NCI-H1092 treated with DMSO at 0.1 percent for 48 hours (cell line): ENCODE results near the gene TNS4.
A peak's percentile ranks its signal among the peaks of the same experiment; 100 is the strongest.
"Not testable (repeated sequence)": the region's sequence is repeated elsewhere in the genome, so short reads cannot be mapped to it uniquely, and the experiment has no call there.

Source experiments
- DNase-seq: peaks from one replicate; lab custom pipeline; 2025; lab: John Stamatoyannopoulos, UW

TNS4 gene

GRCh38 chr17:40501499-40501911 lies at the start of gene TNS4:
TNS4 (minus strand) TSS chr17:40501623; CDS start chr17:40496425, 5,198 bp downstream.
- no peak for DNase-seq

GRCh38 chr17:40550608-40551007 lies 49.2 kb upstream of the TNS4 start:
- no peak for DNase-seq

- peak; percentile 52 for DNase-seq
Measured at GRCh38 chr17:40548982-40549685, 47.7 kb upstream of the TNS4 start.

GRCh38 chr17:40548491-40548981 lies 47.1 kb upstream of the TNS4 start:
- DNase-seq, result no peak

- no peak for DNase-seq
Measured at GRCh38 chr17:40547785-40548478, 46.5 kb upstream of the TNS4 start.

GRCh38 chr17:40547079-40547784 lies 45.8 kb upstream of the TNS4 start:
- peak; percentile 80 for DNase-seq

GRCh38 chr17:40546497-40546896 lies 45.1 kb upstream of the TNS4 start:
- DNase-seq, result not testable (repeated sequence)

GRCh38 chr17:40545660-40546059 lies 44.2 kb upstream of the TNS4 start:
- no peak for DNase-seq

GRCh38 chr17:40542558-40543411 lies 41.4 kb upstream of the TNS4 start:
- no peak for DNase-seq

GRCh38 chr17:40541873-40542557 lies 40.6 kb upstream of the TNS4 start:
- DNase-seq, result no peak

GRCh38 chr17:40541060-40541872 lies 39.8 kb upstream of the TNS4 start:
- no peak for DNase-seq

GRCh38 chr17:40540448-40540847 lies 39.0 kb upstream of the TNS4 start:
- DNase-seq, result no peak

- no peak for DNase-seq
Measured at GRCh38 chr17:40539711-40540411, 38.4 kb upstream of the TNS4 start.

GRCh38 chr17:40538936-40539705 lies 37.7 kb upstream of the TNS4 start:
- DNase-seq, result no peak

- no peak for DNase-seq
Measured at GRCh38 chr17:40538019-40538935, 36.9 kb upstream of the TNS4 start.

GRCh38 chr17:40536295-40537171 lies 35.1 kb upstream of the TNS4 start:
- no peak for DNase-seq

GRCh38 chr17:40535924-40536294 lies 34.5 kb upstream of the TNS4 start:
- no peak for DNase-seq
